ENCODE results near the gene SEMA4G.

The SEMA4G gene

GRCh38 chr10:101011517-101012423, 42.5 kb downstream of the SEMA4G start:
- in situ Hi-C loops (cut with MboI; ENCODE audit: low pct_unique_long_range_greater_than_20kb, low sequenced_read_pairs, unreplicated experiment): no loop called here
- DNase-seq (ENCODE audit: low spot score): no peak
- no peak for TF ChIP-seq CTCF (IDR thresholded peaks at IDR 0.05; ENCODE audit: extremely low read depth, insufficient read depth, missing control alignments)

DNA sequence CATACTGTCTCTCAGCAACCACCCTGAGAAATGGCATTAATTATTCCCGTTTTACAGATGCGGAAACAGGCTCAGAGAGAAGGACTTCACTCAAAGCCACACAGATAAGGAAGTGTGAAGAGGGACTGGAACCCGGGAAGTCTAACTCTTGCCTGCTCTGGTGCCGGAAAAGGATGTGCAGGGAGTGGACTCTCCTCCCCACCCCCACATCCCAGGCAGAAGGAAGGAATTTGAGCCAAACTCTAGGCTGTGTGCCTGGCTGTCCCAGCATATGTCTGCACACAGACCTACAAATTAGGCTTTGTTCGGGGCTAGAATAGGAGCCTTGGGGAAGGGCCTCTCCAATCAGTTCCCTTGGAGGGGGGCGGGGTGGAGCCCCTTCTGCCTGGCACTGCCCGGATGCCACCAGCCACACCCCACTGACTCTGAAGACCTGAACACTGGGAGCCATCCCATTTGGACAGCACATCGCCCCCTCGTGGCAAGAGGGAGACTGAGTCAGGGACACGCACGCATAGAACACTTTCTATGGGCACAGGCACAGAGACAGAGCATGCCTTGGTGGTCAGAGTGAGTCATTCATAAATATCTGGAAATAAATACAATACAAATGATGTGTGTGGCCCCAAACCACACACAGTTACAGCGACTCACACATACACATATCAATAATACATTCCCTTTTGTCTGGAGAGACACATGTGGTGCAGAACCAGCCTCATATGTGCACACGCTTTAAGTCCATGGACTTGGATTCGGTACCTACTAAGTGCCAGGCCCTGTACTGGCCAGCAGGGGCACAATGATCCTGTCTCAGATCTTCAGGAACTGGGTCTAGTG, 43.4 kb downstream of the SEMA4G start:
- in situ Hi-C loops (cut with MboI; ENCODE audit: low pct_unique_long_range_greater_than_20kb, low sequenced_read_pairs, unreplicated experiment): no loop called here
- peak; percentile 86 for DNase-seq (ENCODE audit: low spot score)
- peak; percentile 86 for TF ChIP-seq CTCF (IDR thresholded peaks at IDR 0.05; ENCODE audit: extremely low read depth, insufficient read depth, missing control alignments)

DNA sequence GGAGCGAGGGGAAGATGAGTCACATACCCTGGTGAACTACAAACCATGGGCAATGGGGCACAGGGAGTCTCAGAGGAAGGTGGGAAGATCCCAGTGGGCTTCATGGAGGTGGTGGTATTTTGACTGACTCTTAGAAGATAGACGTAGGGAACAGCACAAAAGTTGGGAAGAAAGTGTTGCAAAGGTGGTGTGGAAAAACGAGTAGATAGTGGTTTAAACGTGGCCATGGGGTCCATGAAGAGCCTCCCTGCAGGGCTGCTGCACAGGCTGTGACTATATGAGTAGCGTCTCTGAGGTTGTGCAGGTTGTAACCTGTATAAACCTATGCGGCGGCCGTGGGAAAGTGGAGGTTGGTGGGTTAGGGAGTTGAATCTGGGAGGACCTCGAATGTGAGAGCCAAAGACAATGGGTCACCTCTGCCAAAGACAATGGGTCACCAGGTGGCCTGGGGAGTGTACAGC, 44.1 kb downstream of the SEMA4G start:
- in situ Hi-C loops (cut with MboI; ENCODE audit: low pct_unique_long_range_greater_than_20kb, low sequenced_read_pairs, unreplicated experiment): no loop called here
- DNase-seq (ENCODE audit: low spot score): no peak
- TF ChIP-seq CTCF (IDR thresholded peaks at IDR 0.05; ENCODE audit: extremely low read depth, insufficient read depth, missing control alignments): no peak

- TF ChIP-seq CTCF (IDR thresholded peaks at IDR 0.05; ENCODE audit: extremely low read depth, insufficient read depth, missing control alignments): peak; percentile 94
- peak; percentile 89 for DNase-seq (ENCODE audit: low spot score)
- in situ Hi-C loops (cut with MboI; ENCODE audit: low pct_unique_long_range_greater_than_20kb, low sequenced_read_pairs, unreplicated experiment): no loop called here
These were observed 45.1 kb downstream of the SEMA4G start for GRCh38 chr10:101014230-101014884.

GRCh38 chr10:101014966-101015581, 45.8 kb downstream of the SEMA4G start:
- DNase-seq (ENCODE audit: low spot score): no peak
- no peak for TF ChIP-seq CTCF (IDR thresholded peaks at IDR 0.05; ENCODE audit: extremely low read depth, insufficient read depth, missing control alignments)
- in situ Hi-C loops (cut with MboI; ENCODE audit: low pct_unique_long_range_greater_than_20kb, low sequenced_read_pairs, unreplicated experiment): no loop called here

GRCh38 chr10:101015582-101015973, 46.3 kb downstream of the SEMA4G start:
- in situ Hi-C loops (cut with MboI; ENCODE audit: low pct_unique_long_range_greater_than_20kb, low sequenced_read_pairs, unreplicated experiment): no loop called here
- no peak for DNase-seq (ENCODE audit: low spot score)
- TF ChIP-seq CTCF (IDR thresholded peaks at IDR 0.05; ENCODE audit: extremely low read depth, insufficient read depth, missing control alignments): no peak

Measured in GM13977 (cell line).